Hematopoietic multipotent progenitor cell treated with erythropoietin and hydrocortisone succinate and interleukin-3 and kit ligand, for 4 days (in vitro differentiated cells): ENCODE measurements around the gene CACNA1H.

ENCODE experiments used
- DNase-seq: peaks from one replicate; pipeline ENCODE4 v3.0.0-alpha.2; 2015

The CACNA1H gene

DNA sequence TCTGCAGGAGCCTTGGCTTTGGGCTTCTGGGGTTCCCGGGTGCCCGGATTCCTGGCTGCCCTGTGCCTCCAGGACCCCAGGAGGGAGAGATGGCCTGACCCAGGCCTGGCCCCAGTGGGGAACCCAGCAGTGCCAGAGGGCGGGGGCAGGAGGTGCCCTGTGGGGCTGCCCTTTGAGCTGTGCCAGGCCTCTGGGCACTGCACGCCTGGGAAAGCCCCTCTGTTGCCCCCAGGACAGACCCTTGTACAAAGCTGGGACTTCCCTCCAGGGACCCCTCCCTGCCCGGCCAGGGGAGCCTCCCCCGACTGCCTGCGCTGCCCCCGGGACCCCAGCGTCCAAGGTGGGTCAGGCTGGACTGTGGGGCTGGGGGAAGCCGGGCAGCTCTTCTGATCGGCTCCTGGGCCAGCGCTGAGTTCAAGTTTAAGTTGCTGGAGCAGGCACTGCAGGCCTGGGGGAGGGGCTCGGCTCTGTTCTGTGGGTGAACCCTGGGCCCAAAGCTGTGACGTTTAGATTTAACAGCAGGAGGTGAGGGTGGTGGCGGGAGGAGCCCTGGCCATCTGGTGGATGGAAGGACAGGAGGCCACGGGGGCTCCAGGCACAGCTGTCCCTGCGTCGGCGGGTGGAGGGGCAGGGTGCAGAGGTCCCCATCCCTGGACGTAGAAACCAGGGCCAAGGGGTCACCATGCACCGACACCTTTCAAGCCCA is 29.2 kb upstream of the CACNA1H start:
- no peak for DNase-seq

GRCh38 chr16:1124291-1124690 is 28.6 kb upstream of the CACNA1H start:
- DNase-seq = no peak

DNA sequence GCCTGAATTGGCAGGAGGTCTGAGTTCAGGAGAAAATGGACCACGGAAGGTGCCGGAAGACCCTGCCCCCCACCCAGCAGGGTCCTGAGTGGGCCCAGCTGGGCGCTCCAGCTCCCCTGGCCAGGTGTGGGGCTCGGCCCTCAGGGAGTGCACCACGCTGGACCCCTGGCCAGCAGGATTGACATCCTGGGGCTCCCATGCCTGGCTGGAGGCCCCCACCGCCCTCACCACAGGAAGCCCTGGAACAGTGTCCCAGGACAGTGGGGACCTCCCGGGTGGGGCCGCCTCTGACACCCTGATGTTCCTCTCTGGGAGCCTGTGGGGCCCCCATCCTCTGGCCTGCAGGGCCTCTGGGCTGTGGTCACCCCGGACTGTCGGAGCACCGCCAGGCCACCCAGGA is 28.1 kb upstream of the CACNA1H start:
- DNase-seq = no peak

GRCh38 chr16:1125471-1125870 is 27.4 kb upstream of the CACNA1H start:
- peak; percentile 22 for DNase-seq

DNA sequence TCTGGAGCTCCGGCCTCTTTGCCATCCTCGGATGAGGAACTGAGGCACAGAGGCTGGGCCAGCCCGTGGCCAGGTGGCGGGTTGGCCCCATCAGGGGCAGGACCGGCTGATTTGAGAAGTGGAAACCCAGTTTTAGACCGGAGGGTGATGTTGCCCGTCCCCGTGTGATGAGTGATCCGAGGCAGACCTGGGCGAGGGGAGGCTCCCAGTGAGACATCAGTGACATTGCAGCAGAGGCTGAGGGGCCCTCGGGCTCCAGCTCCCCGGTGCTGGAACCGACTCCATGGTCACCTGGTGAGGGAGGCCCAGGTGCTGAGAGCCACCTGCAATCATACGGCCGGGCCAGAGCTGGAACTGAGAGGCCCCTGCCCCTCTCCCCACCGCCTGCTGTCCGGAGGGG is 26.9 kb upstream of the CACNA1H start:
- no peak for DNase-seq

DNA sequence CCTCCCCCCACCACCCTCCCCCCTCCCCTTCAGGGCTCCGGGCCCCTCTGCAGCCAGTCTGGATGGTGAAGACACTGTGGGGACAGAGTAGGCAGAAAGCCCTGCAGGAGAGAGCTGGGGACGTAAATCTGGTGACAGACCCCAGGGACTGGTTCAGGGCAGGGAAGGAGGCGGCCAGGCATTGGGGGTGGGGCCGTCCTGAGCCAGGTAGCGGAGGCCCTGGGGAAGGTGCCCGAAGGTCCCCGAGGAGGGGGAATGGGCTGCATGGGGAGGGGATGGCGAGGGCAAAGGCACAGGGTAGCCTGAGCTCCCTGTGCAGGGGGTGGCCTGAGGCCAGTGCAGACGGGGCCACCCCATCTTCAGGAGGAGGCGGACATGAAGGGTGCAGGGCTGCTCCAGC is 26.3 kb upstream of the CACNA1H start:
- no peak for DNase-seq

DNA sequence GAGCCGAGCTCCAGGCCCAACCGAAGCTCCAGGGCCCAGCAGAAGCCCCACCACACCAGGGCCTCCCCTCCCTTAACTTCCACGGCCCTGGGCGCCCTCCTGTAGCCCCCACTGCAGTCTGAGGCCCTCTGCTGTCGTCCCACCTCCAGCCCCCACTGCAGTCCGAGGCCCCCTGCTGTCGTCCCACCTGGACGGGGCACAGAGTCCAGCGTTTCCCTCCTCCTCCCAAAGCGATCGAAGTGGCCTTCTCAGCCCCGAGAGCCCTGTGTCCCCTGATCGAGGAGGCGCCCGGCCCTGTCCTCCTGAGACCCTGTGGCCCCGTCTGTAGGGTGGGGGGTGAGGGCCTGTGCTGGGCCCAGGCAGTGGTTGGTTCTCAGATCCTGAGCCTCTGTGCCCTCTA is 25.8 kb upstream of the CACNA1H start:
- no peak for DNase-seq

- no peak for DNase-seq
These were observed 24.8 kb upstream of the CACNA1H start for GRCh38 chr16:1127971-1128715.

DNA sequence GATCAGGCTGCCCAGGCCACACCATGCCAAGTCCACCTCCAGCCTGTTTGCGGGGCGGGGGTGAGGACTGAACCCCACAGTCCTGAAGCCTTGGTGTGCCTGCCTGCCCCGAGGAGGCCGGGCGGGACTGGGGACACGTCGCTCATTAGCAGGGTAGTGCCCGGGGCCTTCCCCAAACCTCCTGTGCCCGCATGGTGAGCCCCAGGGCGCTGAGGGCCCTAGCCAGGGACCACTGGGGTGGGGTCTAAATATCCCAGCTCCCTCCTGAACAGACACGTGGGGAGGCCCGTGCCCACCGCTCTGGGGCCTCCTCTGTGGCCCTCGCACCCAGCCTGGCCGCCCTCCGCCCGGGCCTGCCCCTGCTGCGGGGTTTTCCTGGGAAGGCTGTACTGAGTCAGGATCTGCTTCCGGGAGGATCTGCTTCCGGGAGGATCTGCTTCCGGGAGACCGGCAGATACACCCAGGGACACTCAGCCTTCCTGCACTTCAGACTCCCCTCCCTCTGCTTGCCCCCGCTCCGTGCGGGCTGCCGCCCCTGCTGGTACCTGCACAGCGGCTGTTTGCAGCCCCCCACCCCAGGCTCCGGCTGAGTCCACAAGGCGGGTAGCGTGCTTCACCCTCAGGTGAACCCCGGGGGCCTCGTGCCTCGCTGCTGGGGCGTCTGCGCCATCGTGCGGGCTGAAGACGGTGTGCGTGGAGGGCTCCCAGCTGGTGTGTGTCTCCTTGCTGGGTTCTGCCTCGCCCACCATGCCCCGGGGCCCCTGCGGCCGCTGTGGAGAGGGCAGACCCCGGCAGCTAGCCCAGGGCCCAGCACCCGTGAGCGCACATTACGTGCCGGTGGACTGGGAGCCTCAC is 23.6 kb upstream of the CACNA1H start:
- DNase-seq = no peak

DNA sequence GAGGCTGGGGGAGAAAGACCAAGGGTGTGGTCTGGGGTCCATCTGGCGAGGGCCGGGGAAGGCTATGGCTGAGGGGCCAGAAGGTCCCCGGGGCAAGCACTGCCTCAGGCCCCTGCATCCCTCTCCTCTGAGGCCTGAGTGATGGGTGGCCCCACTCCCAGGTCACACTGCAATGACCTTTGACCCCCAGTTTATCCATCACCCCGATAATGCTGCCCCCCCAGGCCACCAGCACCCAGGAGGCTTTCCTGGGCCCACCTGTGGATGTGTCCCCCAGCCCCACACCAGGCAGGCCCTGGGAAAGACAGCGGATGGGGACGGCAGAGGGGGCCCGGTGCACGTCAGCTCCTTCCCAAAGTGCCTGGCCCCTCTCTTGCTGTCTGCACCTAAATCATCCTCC is 22.5 kb upstream of the CACNA1H start:
- DNase-seq = no peak

DNA sequence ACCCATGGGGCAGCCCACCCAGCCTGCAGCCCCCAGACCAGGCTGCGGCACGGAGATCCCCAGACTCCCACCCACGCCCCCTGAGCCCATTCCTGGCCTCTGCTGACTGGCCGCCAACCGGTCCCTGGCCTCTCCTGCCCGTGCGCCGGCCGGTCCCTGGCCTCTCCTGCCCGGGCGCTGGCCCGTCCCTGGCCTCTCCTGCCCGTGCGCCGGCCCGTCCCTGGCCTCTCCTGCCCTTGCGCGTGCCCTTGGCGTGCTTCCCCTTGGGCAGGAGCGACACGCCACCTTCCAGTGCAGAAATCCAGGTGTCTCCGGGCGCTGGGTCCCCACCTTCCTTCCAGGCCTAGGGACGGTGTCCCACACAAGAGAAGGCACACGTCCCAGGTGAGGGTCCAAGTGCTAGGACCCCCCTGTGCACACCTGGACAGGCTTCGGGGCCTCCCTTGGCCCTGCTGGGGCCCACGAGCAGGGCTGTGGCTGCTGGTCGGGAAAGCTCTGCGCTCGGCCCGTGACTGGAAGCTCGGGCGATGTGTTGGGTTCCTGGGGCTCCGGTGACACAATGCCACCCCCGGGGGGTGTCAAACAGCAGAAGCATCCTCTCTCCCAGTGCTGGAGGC is 21.4 kb upstream of the CACNA1H start:
- DNase-seq = no peak

DNA sequence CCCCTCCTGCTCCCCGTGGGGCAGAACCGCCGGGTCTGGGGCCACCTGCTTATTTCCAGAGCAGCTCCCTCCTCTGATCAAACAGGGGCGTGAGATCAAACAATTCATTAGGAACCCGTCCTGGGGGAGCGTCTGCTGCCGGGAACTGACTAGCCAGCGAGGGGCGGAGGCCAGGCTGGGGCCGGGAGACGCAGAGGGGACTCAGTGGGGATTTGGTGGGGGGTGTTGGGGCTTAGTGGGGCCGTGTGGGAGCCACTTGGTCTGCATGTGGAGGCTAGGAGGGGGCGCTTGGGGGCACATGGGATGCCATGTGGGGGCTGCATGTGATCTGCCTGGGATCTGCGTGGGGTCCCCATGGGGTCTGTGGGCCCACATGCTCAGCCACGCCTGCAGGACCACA is 20.5 kb upstream of the CACNA1H start:
- no peak for DNase-seq

- DNase-seq = no peak
These were observed 19.6 kb upstream of the CACNA1H start for GRCh38 chr16:1133271-1133670.

GRCh38 chr16:1133810-1134520 is 18.9 kb upstream of the CACNA1H start:
- DNase-seq = no peak

DNA sequence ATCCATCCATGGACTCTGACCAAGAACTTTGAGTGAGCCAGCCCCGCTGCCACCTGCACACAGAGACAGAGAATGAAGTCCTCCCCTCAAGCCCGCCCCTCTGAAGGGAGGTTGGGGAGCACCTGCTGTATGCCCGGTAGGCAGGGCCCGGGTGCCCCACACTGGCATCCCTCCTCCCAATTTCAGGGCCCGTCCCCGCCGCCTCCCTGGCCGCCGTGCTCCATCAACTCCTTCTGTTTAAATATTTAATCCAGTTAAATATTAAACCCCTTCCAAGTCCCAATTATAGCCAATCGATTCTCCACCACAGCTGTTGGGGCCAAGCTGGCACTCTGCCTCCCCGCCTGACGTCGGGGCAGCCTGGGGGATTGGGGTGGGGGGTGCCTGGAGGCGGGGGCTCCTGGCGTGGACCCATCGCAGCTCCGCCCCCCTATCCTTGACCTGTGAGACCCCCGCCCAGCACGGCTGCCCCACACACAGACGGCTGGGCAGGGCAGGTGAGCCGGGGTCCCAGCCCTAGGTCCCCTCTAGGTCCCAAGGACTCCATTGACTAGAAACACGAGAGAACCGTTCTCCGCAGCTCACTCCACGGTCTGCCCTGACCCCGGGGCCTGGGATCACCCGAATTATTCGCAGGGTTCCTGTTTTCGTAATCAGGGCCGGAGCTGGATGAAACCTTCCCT is 18.0 kb upstream of the CACNA1H start:
- DNase-seq = no peak

DNA sequence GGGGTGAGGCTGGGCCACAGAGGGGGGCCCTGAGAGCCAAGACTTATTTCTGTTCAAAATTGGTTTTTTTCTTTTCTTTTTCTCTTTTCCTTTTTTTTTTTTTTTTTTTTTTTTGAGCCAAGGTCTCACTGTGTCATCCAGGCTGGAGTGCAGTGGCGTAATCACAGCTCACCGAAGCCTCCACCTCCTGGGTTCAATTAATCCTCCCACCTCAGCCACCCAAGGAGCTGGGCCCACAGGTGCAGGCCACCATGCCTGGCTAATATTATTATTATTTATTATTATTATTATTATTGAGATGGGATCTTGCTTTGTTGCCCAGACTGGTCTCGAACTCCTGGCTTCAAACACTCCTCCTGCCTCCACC is 17.5 kb upstream of the CACNA1H start:
- DNase-seq = no peak

- DNase-seq = no peak
These were observed 15.3 kb upstream of the CACNA1H start for GRCh38 chr16:1137604-1138003.

DNA sequence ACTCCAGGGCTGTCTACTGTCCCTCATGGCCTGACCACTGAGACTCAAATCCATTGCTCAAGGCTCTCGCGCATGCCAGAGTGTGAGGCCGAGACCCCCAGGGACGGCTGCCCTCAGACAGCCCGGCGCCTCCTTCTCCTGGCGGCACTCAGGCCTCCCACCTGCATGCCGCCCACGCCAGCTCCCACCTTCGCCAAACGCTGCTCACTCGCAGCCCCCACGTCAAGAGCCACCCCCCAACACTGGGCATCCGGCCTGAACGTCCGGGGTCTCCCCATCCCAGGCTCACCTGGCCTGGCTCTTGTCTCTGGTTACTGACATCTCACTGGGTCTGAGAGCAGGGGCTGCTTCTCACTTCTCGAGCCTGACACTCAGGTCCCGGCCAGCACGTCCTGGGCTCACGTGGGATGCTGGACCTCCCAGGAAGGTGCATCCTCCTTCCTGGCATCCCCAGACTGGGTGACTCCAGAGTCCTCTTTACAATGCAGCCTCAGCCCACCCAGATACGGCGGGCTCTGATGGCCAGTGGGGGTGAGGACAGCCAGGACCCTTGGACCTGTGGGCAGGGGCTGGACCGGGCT is 12.2 kb upstream of the CACNA1H start:
- DNase-seq = no peak

DNA sequence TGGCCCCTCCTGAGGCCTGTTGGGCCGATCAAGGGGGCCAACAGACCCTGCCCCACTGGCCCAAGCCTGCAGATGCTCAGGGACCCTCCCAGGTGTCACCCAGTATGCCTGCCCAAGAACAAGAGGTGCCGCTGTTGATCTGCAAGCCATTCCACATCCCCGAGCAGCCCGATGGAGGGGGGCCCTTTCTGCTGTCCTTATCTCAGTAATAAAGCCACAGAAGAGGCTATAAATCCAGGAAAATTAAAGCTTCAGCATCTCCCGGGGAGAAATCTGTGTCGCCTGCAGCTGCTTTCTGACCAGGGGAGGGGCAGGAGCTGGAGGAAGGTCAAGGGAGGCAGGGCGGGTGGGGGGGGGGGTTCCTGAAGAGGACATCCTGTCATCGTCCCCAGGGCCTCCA is 11.7 kb upstream of the CACNA1H start:
- no peak for DNase-seq

DNA sequence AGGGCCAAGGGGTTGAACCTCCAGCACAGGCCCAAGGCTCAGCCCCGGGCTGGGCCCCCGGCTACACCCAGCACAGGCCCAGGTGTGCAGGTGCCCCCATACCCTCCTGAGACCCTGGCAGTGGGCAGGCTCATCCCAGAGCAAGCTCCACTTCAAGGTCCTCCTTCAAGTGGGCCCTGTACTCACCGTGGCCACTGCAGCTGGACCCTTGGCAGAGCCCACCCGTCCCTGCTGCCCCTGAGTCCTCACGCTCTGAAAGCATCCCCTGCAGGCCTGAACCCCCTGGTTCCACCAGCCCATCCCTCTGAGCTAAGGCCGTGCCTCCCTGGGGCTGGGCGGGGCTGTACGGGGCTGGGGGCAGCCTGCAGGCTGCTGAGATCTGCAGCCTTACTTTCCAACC is 11.2 kb upstream of the CACNA1H start:
- DNase-seq = no peak

- DNase-seq = no peak
These were observed 10.0 kb upstream of the CACNA1H start for GRCh38 chr16:1142911-1143310.
